Lung (tissue), 12 donors: ENCODE data around the gene HS6ST1. TPM values are rescaled to one million over a fixed set of nuclear protein-coding genes. Genes with fewer than 3 reads are reported as not detected.

Source experiments
- ATAC-seq: fragments of 200-7000 bp; cut with Tn5 transposase; one replicate; pipeline ENCODE4 v1.9.1; 2020; ENCODE audit warnings: moderate number of reproducible peaks; ENCODE audit not compliant: insufficient read depth, low FRiP score
- DNase-seq, 3 donors: peaks; one replicate each; pipeline ENCODE4 v3.0.0-alpha.2; 2013 to 2017
- H3K27ac ChIP-seq, 2 donors: one replicate each; pipeline ENCODE4 v1.5.1; 2013; ENCODE audit warnings: mild to moderate bottlenecking in 2 of 2, moderate library complexity in 2 of 2, control low read depth in 1 of 2, inconsistent platforms in 1 of 2, low read depth in 1 of 2, low read length in 1 of 2
- H3K27me3 ChIP-seq, 3 donors: one replicate each; pipeline ENCODE4 v1.5.1; 2013; ENCODE audit warnings: low read length in 2 of 3; ENCODE audit not compliant: control insufficient read depth in 3 of 3, insufficient read depth in 3 of 3
- H3K36me3 ChIP-seq, 4 donors: one replicate each; pipeline ENCODE4 v1.5.1; 2013; ENCODE audit warnings: low read length in 4 of 4, mild to moderate bottlenecking in 1 of 4, moderate library complexity in 1 of 4; ENCODE audit not compliant: control insufficient read depth in 4 of 4, insufficient read depth in 4 of 4
- H3K4me1 ChIP-seq, 5 donors: one replicate each; pipeline ENCODE4 v1.5.1; 2013; ENCODE audit warnings: low read length in 5 of 5, mild to moderate bottlenecking in 2 of 5, moderate library complexity in 1 of 5; ENCODE audit not compliant: control insufficient read depth in 5 of 5, insufficient read depth in 5 of 5
- H3K4me3 ChIP-seq: one replicate; pipeline ENCODE4 v1.5.1; 2013; ENCODE audit warnings: mild to moderate bottlenecking, control low read depth, moderate library complexity
- H3K9ac ChIP-seq, 2 donors: one replicate each; pipeline ENCODE4 v1.5.1; 2013; ENCODE audit warnings: low read length in 2 of 2, control low read depth in 1 of 2; ENCODE audit not compliant: insufficient read depth in 1 of 2
- H3K9me3 ChIP-seq, 4 donors: one replicate each; pipeline ENCODE4 v1.5.1; 2013; ENCODE audit warnings: low read length in 3 of 4, mild to moderate bottlenecking in 1 of 4, moderate library complexity in 1 of 4; ENCODE audit not compliant: control insufficient read depth in 4 of 4, insufficient read depth in 3 of 4
- WGBS, 2 donors: extraction: QIAGEN DNeasy Blood & Tissue Kit; methylation state at CpG; one replicate each; pipeline ENCODE4 v1.1.7; 2013; 5-methylcytosine and 5-hydroxymethylcytosine counted together
- polyA plus RNA-seq, 2 donors: library from polyadenylated mRNA; stranded (reverse); fragments of 200-250 nt; gene quantifications; one replicate each; pipeline ENCODE4 v1.2.1, GENCODE V29; 2013
- total RNA-seq, 2 donors: library from RNA; depleted of rRNA in 1 of 2; stranded (reverse); fragments of >200 nt in 1 of 2; gene quantifications; one replicate each; pipeline ENCODE4 v1.2.1, GENCODE V29; 2014 to 2021
- TF ChIP-seq, protein P1 (sequence below): IDR thresholded peaks from 2 replicates; pipeline ENCODE4 v1.5.1; 2012; ENCODE audit warnings: mild to moderate bottlenecking; ENCODE audit errors: control extremely low read depth, extremely low read depth
- donor health status: control.
- donor health status: control.
- donor health status: Bipolar disorder and iron deficiency.
- donor health status: healthy.
- donor health status: DM: yes; HTN: yes; CAD: no.

Gene HS6ST1
- total and polyA plus RNA-seq, 4 donors = 15.1 to 37.7 (median 29.1) TPM

DNA sequence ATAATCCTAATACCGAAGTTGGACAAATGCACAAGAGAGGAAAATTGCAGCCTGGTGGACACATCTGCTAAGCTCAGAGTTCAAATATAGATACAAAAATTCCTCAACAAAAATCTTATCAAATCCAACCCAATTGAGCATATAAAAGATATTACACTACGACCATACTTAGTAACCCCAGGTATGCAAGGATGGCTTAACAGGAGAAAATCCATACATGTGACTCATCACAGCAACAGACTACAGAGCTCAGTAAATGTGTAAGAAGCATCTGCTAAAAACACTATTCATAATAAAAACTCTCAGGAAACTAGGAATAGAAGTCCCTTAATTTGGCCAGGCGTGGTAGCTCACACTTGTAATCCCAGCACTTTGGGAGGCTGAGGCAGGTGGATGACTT is 28.3 kb downstream of the HS6ST1 start:
- Histone ChIP-seq H3K9me3 (no peaks in the 10 kb centered on the region), H3K9ac (no peak overlapping the region), H3K27ac (no peak overlapping the region), H3K36me3 (peaks cover 0 to 5% (median 2%) of the 10 kb centered on the region in 4 donors), H3K27me3 (no peaks in the 10 kb centered on the region), H3K4me1 (peaks cover 0 to 18% (median 4%) of the 10 kb centered on the region in 5 donors), H3K4me3 (no peak overlapping the region)
- ATAC-seq (no peak), DNase-seq (no peak)
- TF ChIP-seq, protein P1, sequence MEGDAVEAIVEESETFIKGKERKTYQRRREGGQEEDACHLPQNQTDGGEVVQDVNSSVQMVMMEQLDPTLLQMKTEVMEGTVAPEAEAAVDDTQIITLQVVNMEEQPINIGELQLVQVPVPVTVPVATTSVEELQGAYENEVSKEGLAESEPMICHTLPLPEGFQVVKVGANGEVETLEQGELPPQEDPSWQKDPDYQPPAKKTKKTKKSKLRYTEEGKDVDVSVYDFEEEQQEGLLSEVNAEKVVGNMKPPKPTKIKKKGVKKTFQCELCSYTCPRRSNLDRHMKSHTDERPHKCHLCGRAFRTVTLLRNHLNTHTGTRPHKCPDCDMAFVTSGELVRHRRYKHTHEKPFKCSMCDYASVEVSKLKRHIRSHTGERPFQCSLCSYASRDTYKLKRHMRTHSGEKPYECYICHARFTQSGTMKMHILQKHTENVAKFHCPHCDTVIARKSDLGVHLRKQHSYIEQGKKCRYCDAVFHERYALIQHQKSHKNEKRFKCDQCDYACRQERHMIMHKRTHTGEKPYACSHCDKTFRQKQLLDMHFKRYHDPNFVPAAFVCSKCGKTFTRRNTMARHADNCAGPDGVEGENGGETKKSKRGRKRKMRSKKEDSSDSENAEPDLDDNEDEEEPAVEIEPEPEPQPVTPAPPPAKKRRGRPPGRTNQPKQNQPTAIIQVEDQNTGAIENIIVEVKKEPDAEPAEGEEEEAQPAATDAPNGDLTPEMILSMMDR = no peak
- 96% methylated on average over 3 of the region's 3 CpGs for WGBS, 2 donors

DNA sequence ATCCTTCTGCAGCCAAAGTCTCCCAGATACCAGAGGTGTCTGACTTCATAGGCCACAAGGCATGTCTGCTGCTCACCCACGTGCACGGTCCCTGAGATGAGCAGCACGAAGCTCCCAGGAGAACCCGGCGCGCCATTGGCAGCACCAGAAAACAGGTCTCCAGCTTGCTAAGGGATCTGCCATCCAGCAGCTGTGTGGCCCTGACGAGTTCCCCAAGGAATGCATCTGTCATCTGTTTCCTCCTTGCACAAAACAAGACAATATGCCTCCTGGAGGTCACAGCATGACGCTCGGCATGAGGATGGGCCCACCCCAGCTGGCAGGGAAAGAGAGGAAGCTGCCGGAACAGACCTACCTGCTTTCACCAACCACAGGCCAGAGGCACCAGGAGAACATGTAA is 29.2 kb downstream of the HS6ST1 start:
- no peak overlapping the region for H3K9ac ChIP-seq
- TF ChIP-seq, protein P1 = no peak
- no peaks in the 10 kb centered on the region for H3K27me3 ChIP-seq
- H3K36me3 ChIP-seq = peaks cover 0 to 5% (median 2%) of the 10 kb centered on the region in 4 donors
- ATAC-seq (no peak), DNase-seq (no peak)
- WGBS, 2 donors = 67 to 75% methylated on average over 10 of the region's 10 CpGs
- no peak overlapping the region for H3K27ac ChIP-seq
- H3K4me3 ChIP-seq = no peak overlapping the region
- H3K9me3 ChIP-seq = no peaks in the 10 kb centered on the region
- peaks cover 0 to 18% (median 0%) of the 10 kb centered on the region in 5 donors for H3K4me1 ChIP-seq

DNA sequence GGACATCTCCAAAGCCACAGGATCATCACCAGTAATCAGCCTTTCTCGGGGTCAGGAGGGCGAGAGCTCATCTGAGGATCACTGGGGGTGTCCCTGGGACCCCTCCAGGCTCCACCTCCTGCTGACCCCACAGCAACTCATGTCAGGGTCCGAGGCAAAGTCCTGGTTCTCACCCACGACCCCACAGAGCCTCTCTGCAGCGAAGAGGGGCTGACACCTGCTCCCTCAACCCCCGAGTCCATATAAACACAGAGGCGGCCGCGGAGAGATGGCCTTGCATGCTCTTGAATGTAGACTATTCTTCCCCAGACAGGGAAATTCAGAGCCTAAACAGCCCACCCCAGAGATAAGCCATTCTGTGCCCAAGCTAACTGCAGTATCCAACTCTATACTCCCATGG is 29.9 kb downstream of the HS6ST1 start:
- no peak for DNase-seq
- H3K4me3 ChIP-seq = no peak overlapping the region
- H3K9me3 ChIP-seq = no peaks in the 10 kb centered on the region

More for the DNA sequence above, 29.9 kb downstream of the HS6ST1 start:
- ATAC-seq = no peak
- 92 to 96% methylated on average over 9 of the region's 9 CpGs for WGBS, 2 donors
- Histone ChIP-seq H3K36me3 (peaks cover 0 to 5% (median 2%) of the 10 kb centered on the region in 4 donors), H3K4me1 (peaks cover 0 to 16% (median 0%) of the 10 kb centered on the region in 5 donors), H3K27me3 (no peaks in the 10 kb centered on the region), H3K27ac (no peak overlapping the region), H3K9ac (no peak overlapping the region)
- TF ChIP-seq, protein P1 = no peak
